CD8-positive, alpha-beta memory T cell (primary cell): ENCODE results near the gene RRP1B. TPM values are rescaled to one million over a fixed set of nuclear protein-coding genes. Genes with fewer than 3 reads are reported as not detected.
A peak's percentile ranks its signal among the peaks of the same experiment; 100 is the strongest.
"Not testable (repeated sequence)": the region's sequence is repeated elsewhere in the genome, so short reads cannot be mapped to it uniquely, and the experiment has no call there.

Experiments
- CTCF ChIA-PET: fragments of 350-600 bp; sonication (Branson Sonifier 250); formaldehyde crosslinking; loops from one replicate; lab custom pipeline; 2021; ENCODE audit warnings: antibody characterized with exemption; lab: Charles Lee
- POLR2A ChIA-PET: fragments of 350-600 bp; sonication (Branson Sonifier 250); formaldehyde crosslinking; loops from one replicate; lab custom pipeline; 2021; ENCODE audit warnings: antibody characterized with exemption; lab: Charles Lee
- DNase-seq, 5 donors: peaks; one replicate each; pipeline versions ENCODE4 v3.0.0 to v3.0.0-alpha.2; 2020 to 2022; ENCODE audit warnings: mixed read lengths in 1 of 5
- H3K27ac ChIP-seq: one replicate; pipeline ENCODE4 v1.7.0; 2013; ENCODE audit warnings: low read depth, mild to moderate bottlenecking, low read length, moderate library complexity
- H3K27me3 ChIP-seq: 2 replicates; pipeline ENCODE4 v1.7.0; 2013; ENCODE audit warnings: low read length, mild to moderate bottlenecking; ENCODE audit not compliant: insufficient read depth, poor library complexity, severe bottlenecking
- H3K36me3 ChIP-seq: 2 replicates; pipeline ENCODE4 v1.7.0; 2013; ENCODE audit warnings: mild to moderate bottlenecking, low read length, moderate library complexity; ENCODE audit not compliant: insufficient read depth
- H3K4me1 ChIP-seq: 2 replicates; pipeline ENCODE4 v1.7.0; 2013; ENCODE audit warnings: mild to moderate bottlenecking, low read length, moderate library complexity; ENCODE audit not compliant: insufficient read depth
- H3K4me3 ChIP-seq: 2 replicates; pipeline ENCODE4 v1.7.0; 2013; ENCODE audit warnings: mild to moderate bottlenecking, low read length
- H3K9me3 ChIP-seq: 2 replicates; pipeline ENCODE4 v1.7.0; 2013; ENCODE audit warnings: mild to moderate bottlenecking, low read length
- H3K27ac Mint-ChIP-seq, 8 donors: one replicate each; pipeline ENCODE4 v1.8.0; 2020 to 2021; ENCODE audit warnings: mixed read lengths in 8 of 8, mild to moderate bottlenecking in 6 of 8, inconsistent platforms in 3 of 8, moderate library complexity in 3 of 8
- H3K27me3 Mint-ChIP-seq, 2 donors: one replicate each; pipeline ENCODE4 v1.8.0; 2020 to 2021; ENCODE audit warnings: mixed read lengths in 2 of 2, mild to moderate bottlenecking in 1 of 2, moderate library complexity in 1 of 2
- H3K36me3 Mint-ChIP-seq, 3 donors: one replicate each; pipeline ENCODE4 v1.8.0; 2020 to 2021; ENCODE audit warnings: mixed read lengths in 3 of 3, inconsistent platforms in 1 of 3, mild to moderate bottlenecking in 1 of 3
- H3K4me1 Mint-ChIP-seq, 3 donors: one replicate each; pipeline ENCODE4 v1.8.0; 2020 to 2021; ENCODE audit warnings: mixed read lengths in 3 of 3, inconsistent platforms in 1 of 3, mild to moderate bottlenecking in 1 of 3
- H3K4me3 Mint-ChIP-seq, 7 donors: one replicate each; pipeline ENCODE4 v1.8.0; 2020 to 2021; ENCODE audit warnings: mixed read lengths in 7 of 7, mild to moderate bottlenecking in 6 of 7, moderate library complexity in 4 of 7, inconsistent platforms in 2 of 7
- H3K9me3 Mint-ChIP-seq, 5 donors: one replicate each; pipeline ENCODE4 v1.8.0; 2020 to 2022; ENCODE audit warnings: mixed read lengths in 5 of 5, mild to moderate bottlenecking in 3 of 5, moderate library complexity in 2 of 5, inconsistent platforms in 1 of 5
- polyA plus RNA-seq: library from polyadenylated mRNA; unstranded; fragments of 300-500 nt; fragmentation: Illumina TruSeq; gene quantifications from one replicate; pipeline ENCODE4 v1.2.3, GENCODE V29; 2021
- total RNA-seq, 2 experiments: library from RNA; stranded (reverse); gene quantifications; one replicate each; pipeline ENCODE4 v1.2.3, GENCODE V29; 2021

RRP1B gene
- total and polyA plus RNA-seq, 3 experiments from 2014 or later: 43.6 to 94.3 (median 92.6) TPM

DNA sequence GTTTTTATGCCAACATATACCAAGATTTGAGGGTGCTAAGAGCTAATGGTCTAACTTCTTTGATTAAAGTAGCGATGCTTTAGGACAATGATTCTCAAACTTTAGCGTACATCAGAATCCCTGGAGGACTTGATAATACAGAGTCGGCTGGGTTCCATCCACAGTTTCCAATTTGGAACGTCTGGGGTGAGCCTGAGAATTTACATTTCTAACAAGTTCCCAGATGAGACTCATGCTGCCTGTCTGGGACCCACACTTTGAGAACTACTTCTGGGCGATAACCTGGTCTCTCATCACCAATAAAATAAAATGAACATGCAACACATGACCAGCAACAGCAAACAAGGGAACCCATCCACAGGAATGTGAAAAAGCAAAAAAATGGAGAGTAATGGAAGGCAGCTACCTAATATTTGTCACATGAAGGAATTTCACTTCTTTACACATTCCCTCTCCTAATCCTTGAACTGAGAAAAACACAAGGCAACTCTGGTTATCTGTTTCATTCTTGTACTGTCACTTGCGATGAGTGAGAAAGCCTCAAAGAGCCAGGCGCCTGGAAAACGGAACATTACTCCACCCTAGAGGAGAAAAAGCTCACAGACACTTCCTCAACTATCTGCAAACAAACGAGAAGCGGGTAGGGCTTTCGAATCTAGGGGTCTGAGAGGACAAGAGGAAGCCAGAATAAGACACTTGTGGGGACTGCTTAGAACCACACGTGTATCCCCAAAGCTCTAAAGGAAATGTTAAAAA lies 14.0 kb upstream of the RRP1B start:
- no peaks in the 10 kb centered on the region for H3K27me3 ChIP-seq
- CTCF ChIA-PET: interaction anchor here (0.8 kb wide), 1 partner anchor 11 kb away, joined by 3 read pairs; no protein-coding TSS in a partner anchor
- POLR2A ChIA-PET: no interaction called here
- peak overlapping the region in 5 of 8 donors; percentile 19 to 81 (median 60) for H3K27ac Mint-ChIP-seq
- H3K36me3 Mint-ChIP-seq: no peaks in the 10 kb centered on the region
- no peaks in the 10 kb centered on the region for H3K36me3 ChIP-seq
- no peak overlapping the region for H3K27ac ChIP-seq
- peak in 1 of 5 donors; percentile 34 for DNase-seq
- no peaks in the 10 kb centered on the region for H3K9me3 ChIP-seq
- H3K4me3 Mint-ChIP-seq: no peak overlapping the region
- peaks cover 0 to 22% of the 10 kb centered on the region in 2 donors for H3K27me3 Mint-ChIP-seq
- H3K4me3 ChIP-seq: no peak overlapping the region
- H3K4me1 Mint-ChIP-seq: peaks cover 6 to 18% (median 11%) of the 10 kb centered on the region in 3 donors
- no peaks in the 10 kb centered on the region for H3K9me3 Mint-ChIP-seq
- peaks cover 17% of the 10 kb centered on the region for H3K4me1 ChIP-seq

DNA sequence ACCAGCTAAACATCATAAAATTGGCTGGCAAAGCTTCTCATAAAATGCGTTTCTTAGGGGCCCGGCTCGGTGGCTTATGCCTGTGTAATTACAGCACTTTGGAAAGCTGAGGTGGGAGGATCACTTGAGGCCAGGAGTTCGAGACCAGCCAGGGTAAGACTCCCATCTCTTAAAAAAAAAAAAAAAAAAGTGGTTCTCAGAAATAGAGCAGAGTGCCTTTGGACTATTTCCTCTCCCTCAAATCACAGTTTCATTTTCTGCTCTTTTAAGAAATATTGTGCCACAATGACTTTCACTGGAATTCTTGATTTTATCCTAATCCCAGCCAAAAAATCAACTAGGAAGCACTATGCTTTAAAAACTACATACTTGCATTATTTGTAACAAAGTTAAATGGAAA lies 13.4 kb upstream of the RRP1B start:
- H3K36me3 Mint-ChIP-seq: no peaks in the 10 kb centered on the region
- H3K4me1 Mint-ChIP-seq: peaks cover 6 to 18% (median 11%) of the 10 kb centered on the region in 3 donors
- Histone ChIP-seq H3K4me3 (no peak overlapping the region), H3K9me3 (no peaks in the 10 kb centered on the region), H3K27me3 (no peaks in the 10 kb centered on the region), H3K27ac (no peak overlapping the region), H3K4me1 (peaks cover 17% of the 10 kb centered on the region), H3K36me3 (no peaks in the 10 kb centered on the region)
- no peak overlapping the region for H3K4me3 Mint-ChIP-seq
- peaks cover 0 to 22% of the 10 kb centered on the region in 2 donors for H3K27me3 Mint-ChIP-seq
- H3K27ac Mint-ChIP-seq: peak overlapping the region in 2 of 8 donors; percentile 32 to 80
- no peak for DNase-seq
- ChIA-PET POLR2A (no interaction called here), CTCF (interaction anchor here (0.7 to 0.8 kb wide), 2 partner anchors 10 to 13 kb away, joined by 3 read pairs; partner anchors contain the start of genes HSF2BP and RRP1B)
- no peaks in the 10 kb centered on the region for H3K9me3 Mint-ChIP-seq

DNA sequence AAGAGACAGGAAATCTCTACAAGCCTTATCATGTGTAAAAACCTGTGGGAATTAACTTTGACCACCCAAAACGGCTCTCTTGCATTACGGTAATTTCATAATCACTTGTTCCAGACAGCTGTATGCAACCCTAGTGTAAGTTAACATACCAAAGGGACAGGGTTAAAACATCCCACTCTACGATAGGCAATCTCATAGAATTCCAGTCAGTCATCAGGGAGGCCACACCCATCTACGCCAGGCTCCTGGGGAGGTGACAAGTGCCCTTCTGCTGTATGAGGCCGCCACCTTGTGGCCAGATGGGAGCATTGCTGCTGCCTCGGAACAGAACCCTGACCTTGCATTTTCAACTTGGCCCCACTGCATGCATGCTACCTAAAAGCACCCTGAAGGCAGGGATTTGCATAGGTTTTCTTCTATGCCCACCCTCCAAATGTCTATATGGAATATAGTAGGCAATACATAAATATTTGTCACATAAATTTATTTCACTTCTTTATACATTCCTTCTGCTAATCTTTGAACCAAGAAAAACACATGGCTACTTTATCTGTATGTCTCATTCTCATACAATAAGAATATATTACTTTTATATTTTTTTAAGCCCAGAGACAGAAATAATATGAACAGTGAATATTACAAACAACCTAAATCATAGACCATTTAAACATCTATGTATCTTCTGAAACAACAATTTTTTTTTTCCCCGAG lies 12.7 kb upstream of the RRP1B start:
- H3K4me3 Mint-ChIP-seq: peak overlapping the region in 1 of 7 donors; percentile 55
- peaks cover 2 to 22% of the 10 kb centered on the region in 2 donors for H3K27me3 Mint-ChIP-seq
- no peaks in the 10 kb centered on the region for H3K9me3 Mint-ChIP-seq
- POLR2A ChIA-PET: no interaction called here
- H3K27ac Mint-ChIP-seq: peak overlapping the region in 6 of 8 donors; percentile 31 to 80 (median 67)
- Histone ChIP-seq H3K27ac (no peak overlapping the region), H3K4me3 (no peak overlapping the region), H3K36me3 (no peaks in the 10 kb centered on the region), H3K9me3 (no peaks in the 10 kb centered on the region), H3K4me1 (peaks cover 17% of the 10 kb centered on the region), H3K27me3 (no peaks in the 10 kb centered on the region)
- CTCF ChIA-PET: interaction anchor here (0.7 kb wide), 2 partner anchors 9 to 13 kb away, joined by 3 read pairs; partner anchors contain the start of genes HSF2BP and RRP1B
- no peaks in the 10 kb centered on the region for H3K36me3 Mint-ChIP-seq
- peaks cover 6 to 18% (median 11%) of the 10 kb centered on the region in 3 donors for H3K4me1 Mint-ChIP-seq
- DNase-seq: peak; percentile 74 to 89 (median 80)

DNA sequence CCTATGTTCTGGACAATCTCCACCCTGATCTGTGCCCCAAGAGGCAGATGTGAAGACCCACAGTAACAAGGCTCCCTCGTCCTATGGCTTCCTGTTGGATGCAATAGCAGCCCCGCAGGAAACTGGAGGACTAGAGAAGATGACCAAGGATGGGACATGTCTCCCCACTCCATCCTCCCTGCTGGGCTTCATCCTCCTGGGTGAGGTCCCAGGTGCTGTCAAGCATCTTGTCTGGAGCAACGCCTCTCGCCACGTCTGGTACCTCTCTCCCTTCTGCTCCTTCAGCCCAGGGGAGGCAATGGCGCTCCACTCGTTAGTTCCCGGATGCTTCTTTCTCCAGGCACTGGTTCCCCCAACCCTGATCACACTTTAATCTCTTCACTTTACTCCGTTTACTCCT lies 11.2 kb upstream of the RRP1B start:
- CTCF ChIA-PET: no interaction called here
- H3K27me3 ChIP-seq: no peaks in the 10 kb centered on the region

DNA sequence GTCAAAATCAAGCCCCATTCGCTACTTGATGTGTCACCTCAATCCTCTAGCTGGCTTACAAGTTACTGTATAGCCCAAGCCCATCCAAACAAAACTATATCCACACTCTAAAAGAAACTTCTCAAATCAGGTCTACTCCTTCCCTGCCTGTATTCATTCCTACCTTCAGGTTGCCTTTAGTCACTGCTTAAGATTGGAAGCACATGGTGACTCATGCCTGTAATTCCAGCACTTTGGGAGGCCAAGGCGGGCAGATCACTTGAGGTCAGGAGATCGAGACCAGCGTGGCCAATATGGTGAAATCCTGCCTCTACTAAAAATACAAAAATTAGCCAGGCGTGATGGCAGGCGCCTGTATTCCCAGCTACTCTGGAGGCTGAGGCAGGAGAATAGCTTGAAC lies 7.4 kb upstream of the RRP1B start:
- peaks cover 2 to 12% of the 10 kb centered on the region in 2 donors for H3K27me3 Mint-ChIP-seq
- H3K36me3 ChIP-seq, H3K4me3 Mint-ChIP-seq, H3K4me1 ChIP-seq, H3K4me1 Mint-ChIP-seq, H3K9me3 ChIP-seq, H3K9me3 Mint-ChIP-seq, H3K27ac ChIP-seq, DNase-seq, H3K27me3 ChIP-seq, H3K4me3 ChIP-seq, H3K36me3 Mint-ChIP-seq, CTCF ChIA-PET: not testable (repeated sequence)
- POLR2A ChIA-PET: interaction anchor here (0.6 kb wide), 1 partner anchor 1143 kb away, joined by 5 read pairs; no protein-coding TSS in a partner anchor
- H3K27ac Mint-ChIP-seq: peak overlapping the region in 3 of 8 donors; percentile 7 to 90 (median 9)

More for the DNA sequence above, 11.2 kb upstream of the RRP1B start:
- no peak overlapping the region for H3K4me3 ChIP-seq
- Mint-ChIP-seq H3K4me1 (peaks cover 6 to 18% (median 11%) of the 10 kb centered on the region in 3 donors), H3K36me3 (no peaks in the 10 kb centered on the region), H3K9me3 (no peaks in the 10 kb centered on the region), H3K27ac (peak overlapping the region in 2 of 8 donors; percentile 2 to 54), H3K27me3 (peaks cover 2 to 22% of the 10 kb centered on the region in 2 donors), H3K4me3 (no peak overlapping the region)
- POLR2A ChIA-PET: no interaction called here
- no peaks in the 10 kb centered on the region for H3K9me3 ChIP-seq
- no peak for DNase-seq
- no peak overlapping the region for H3K27ac ChIP-seq
- H3K4me1 ChIP-seq: peaks cover 17% of the 10 kb centered on the region
- no peaks in the 10 kb centered on the region for H3K36me3 ChIP-seq

DNA sequence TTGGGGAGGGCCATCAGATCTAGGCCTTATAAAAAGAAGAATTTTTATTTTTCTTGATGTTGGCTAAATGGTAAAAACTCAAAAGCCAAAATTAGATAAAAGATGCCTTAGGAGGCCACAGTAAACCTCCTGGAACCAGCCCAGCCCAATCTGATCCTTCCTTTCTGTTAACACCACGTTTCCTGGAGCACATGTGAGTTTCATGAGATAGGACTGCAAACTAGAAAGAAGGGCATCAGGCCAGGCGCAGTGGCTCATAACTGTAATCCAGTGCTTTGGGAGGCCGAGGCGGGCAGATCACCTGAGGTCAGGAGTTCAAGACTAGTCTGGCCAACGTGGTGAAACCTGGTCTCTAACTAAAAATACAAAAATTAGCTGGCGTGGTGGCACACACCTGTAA lies 6.7 kb upstream of the RRP1B start:
- CTCF ChIA-PET: no interaction called here
- no peaks in the 10 kb centered on the region for H3K9me3 ChIP-seq
- no peaks in the 10 kb centered on the region for H3K9me3 Mint-ChIP-seq
- H3K4me1 Mint-ChIP-seq: no peaks in the 10 kb centered on the region
- peak overlapping the region in 1 of 7 donors; percentile 48 for H3K4me3 Mint-ChIP-seq
- H3K4me3 ChIP-seq: no peak overlapping the region
- POLR2A ChIA-PET: no interaction called here
- H3K36me3 ChIP-seq: no peaks in the 10 kb centered on the region
- peaks cover 2 to 12% of the 10 kb centered on the region in 2 donors for H3K27me3 Mint-ChIP-seq
- H3K27ac ChIP-seq: no peak overlapping the region
- no peaks in the 10 kb centered on the region for H3K36me3 Mint-ChIP-seq
- no peaks in the 10 kb centered on the region for H3K4me1 ChIP-seq
- no peaks in the 10 kb centered on the region for H3K27me3 ChIP-seq
- no peak for DNase-seq
- H3K27ac Mint-ChIP-seq: no peak overlapping the region

DNA sequence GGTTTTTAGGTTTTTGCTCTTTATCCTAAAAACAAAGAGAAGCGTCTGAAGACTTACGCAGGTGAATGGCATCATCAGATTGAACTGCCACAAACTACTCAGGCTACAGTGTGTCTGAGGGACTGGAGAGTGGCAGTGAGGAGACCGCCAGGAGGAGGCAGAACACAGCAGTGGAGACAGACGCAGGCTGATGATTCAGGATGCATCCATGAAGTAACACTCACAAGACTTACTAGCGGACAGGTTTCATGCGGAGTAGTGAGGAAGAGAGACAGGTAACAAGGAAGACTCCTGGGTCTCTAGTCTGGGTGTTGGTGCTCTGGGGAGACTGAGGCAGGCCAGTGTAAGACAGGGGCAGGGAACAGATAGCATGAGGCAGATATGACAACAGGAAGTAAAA lies 5.7 kb upstream of the RRP1B start:
- Mint-ChIP-seq H3K4me1 (no peaks in the 10 kb centered on the region), H3K4me3 (peak overlapping the region in 1 of 7 donors; percentile 26), H3K36me3 (no peaks in the 10 kb centered on the region), H3K9me3 (no peaks in the 10 kb centered on the region), H3K27ac (peak overlapping the region in 3 of 8 donors; percentile 7 to 63 (median 56)), H3K27me3 (peaks cover 2 to 3% of the 10 kb centered on the region in 2 donors)
- H3K4me1 ChIP-seq: peaks cover 5% of the 10 kb centered on the region
- no peaks in the 10 kb centered on the region for H3K27me3 ChIP-seq
- H3K4me3 ChIP-seq: no peak overlapping the region
- no peak overlapping the region for H3K27ac ChIP-seq
- H3K9me3 ChIP-seq: no peaks in the 10 kb centered on the region
- no peak for DNase-seq
- CTCF ChIA-PET: no interaction called here
- no peaks in the 10 kb centered on the region for H3K36me3 ChIP-seq
- POLR2A ChIA-PET: no interaction called here
